Measurements from ENCODE around the gene USP12.
"Not testable (repeated sequence)": the region's sequence is repeated elsewhere in the genome, so short reads cannot be mapped to it uniquely, and the experiment has no call there.

Gene USP12

DNA sequence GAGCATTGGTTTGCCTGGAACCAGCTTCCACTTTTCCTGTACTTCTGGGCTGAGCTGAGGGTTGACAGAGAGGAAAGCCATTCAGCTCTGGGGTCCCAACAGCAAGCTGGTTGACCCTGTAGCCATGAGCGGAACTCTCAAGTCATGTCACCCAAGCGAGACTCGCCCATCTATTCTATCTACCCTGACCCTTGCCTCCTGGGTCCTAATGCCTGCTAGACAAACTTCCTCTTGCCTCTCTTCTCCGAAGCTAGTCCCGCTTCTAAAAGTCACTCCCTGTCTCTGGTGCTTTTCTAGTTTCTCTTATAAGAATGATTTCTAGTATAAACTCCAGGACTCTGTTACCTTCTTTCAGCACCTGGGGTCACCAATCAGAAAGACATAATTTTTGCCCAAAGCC is 41.8 kb upstream of the USP12 start:
- H4K8ac ChIP-seq (ENCODE audit: low read depth, low read length); H3K4me1 ChIP-seq (ENCODE audit: control insufficient read depth in 1 of 2, insufficient read depth in 2 of 2, low read length in 2 of 2); H3K23ac ChIP-seq (ENCODE audit: low read length); DNase-seq; H3K9ac ChIP-seq (ENCODE audit: low read length); H3K4me3 ChIP-seq (ENCODE audit: low read depth, low read length); H2BK5ac ChIP-seq (ENCODE audit: low read depth, low read length, poor library complexity); H3K9me3 ChIP-seq (ENCODE audit: insufficient read depth, low read depth, low read length); H3K14ac ChIP-seq (ENCODE audit: low read length); H4K12ac ChIP-seq (ENCODE audit: low read depth, low read length); H3K4me2 ChIP-seq (ENCODE audit: low read length); H3K79me1 ChIP-seq (ENCODE audit: low read length); H2BK120ac ChIP-seq (ENCODE audit: insufficient read depth, low read length, poor library complexity); H3K79me2 ChIP-seq (ENCODE audit: control insufficient read depth, insufficient read depth, low read length, poor library complexity); H2BK12ac ChIP-seq (ENCODE audit: low read length); H4K91ac ChIP-seq (ENCODE audit: low read depth, low read length); H3K27ac ChIP-seq (ENCODE audit: low read depth, low read length); H2AFZ ChIP-seq (ENCODE audit: insufficient read depth, low read length, poor library complexity); H3K36me3 ChIP-seq (ENCODE audit: control insufficient read depth in 1 of 2, insufficient read depth in 2 of 2, low read length in 2 of 2); H3K4ac ChIP-seq (ENCODE audit: low read depth, low read length); H3K18ac ChIP-seq (ENCODE audit: low read length); H2AK5ac ChIP-seq (ENCODE audit: low read length); H3K27me3 ChIP-seq (ENCODE audit: insufficient read depth, low read length): not testable (repeated sequence)
- WGBS (ENCODE audit: extremely low coverage, insufficient coverage, insufficient read length): no CpG with 5 or more reads among the region's 5 CpGs

DNA sequence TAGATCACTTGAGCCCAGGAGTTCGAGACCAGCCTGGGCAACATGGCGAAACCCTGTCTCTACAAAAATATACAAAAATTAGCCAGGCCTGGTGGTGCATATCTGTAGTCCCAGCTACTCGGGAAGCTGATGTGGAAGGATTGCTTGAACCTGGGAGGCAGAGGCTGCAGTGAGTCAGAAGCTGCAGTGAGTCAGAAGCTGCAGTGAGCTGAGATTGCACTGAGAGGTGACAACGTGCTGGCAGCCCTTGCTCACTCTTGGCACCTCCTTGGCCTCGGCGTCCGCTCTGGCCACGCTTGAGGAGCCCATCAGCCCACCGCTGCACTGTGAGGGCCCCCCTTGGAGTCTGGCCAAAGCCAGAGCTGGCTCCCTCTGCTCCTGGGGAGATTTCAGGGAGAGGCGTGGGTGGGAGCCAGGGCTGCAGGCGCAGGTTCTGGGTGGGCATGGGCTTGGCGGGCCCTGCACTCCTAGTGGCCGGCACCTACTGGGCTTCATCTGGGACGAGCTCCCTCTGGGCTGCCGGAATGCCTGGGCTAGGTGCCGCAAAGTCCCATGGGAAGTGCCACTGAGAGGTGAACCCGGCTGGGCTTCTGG is 40.3 kb upstream of the USP12 start:
- Histone ChIP-seq H3K27ac (ENCODE audit: low read depth, low read length) (no peak overlapping the region), H2BK5ac (ENCODE audit: low read depth, low read length, poor library complexity) (no peak overlapping the region), H3K9me3 (ENCODE audit: insufficient read depth, low read depth, low read length) (peaks cover 6% of the 10 kb centered on the region), H3K36me3 (ENCODE audit: control insufficient read depth in 1 of 2, insufficient read depth in 2 of 2, low read length in 2 of 2) (no peaks in the 10 kb centered on the region), H3K4me1 (ENCODE audit: control insufficient read depth in 1 of 2, insufficient read depth in 2 of 2, low read length in 2 of 2) (no peaks in the 10 kb centered on the region), H3K79me1 (ENCODE audit: low read length) (no peaks in the 10 kb centered on the region), H3K18ac (ENCODE audit: low read length) (no peak overlapping the region), H4K12ac (ENCODE audit: low read depth, low read length) (no peak overlapping the region), H3K23ac (ENCODE audit: low read length) (no peak overlapping the region), H3K4ac (ENCODE audit: low read depth, low read length) (no peak overlapping the region), H3K4me2 (ENCODE audit: low read length) (no peak overlapping the region), H3K4me3 (ENCODE audit: low read depth, low read length) (no peak overlapping the region), H3K9ac (ENCODE audit: low read length) (no peak overlapping the region), H2BK120ac (ENCODE audit: insufficient read depth, low read length, poor library complexity) (no peak overlapping the region), H3K27me3 (ENCODE audit: insufficient read depth, low read length) (no peaks in the 10 kb centered on the region), H2AK5ac (ENCODE audit: low read length) (no peak overlapping the region), H4K8ac (ENCODE audit: low read depth, low read length) (no peak overlapping the region), H3K79me2 (ENCODE audit: control insufficient read depth, insufficient read depth, low read length, poor library complexity) (no peaks in the 10 kb centered on the region), H2AFZ (ENCODE audit: insufficient read depth, low read length, poor library complexity) (no peak overlapping the region), H2BK12ac (ENCODE audit: low read length) (no peak overlapping the region), H4K91ac (ENCODE audit: low read depth, low read length) (no peak overlapping the region), H3K14ac (ENCODE audit: low read length) (no peak overlapping the region)
- DNase-seq: peak in 1 of 2 donors; percentile 5
- no CpG with 5 or more reads among the region's 17 CpGs for WGBS (ENCODE audit: extremely low coverage, insufficient coverage, insufficient read length)

DNA sequence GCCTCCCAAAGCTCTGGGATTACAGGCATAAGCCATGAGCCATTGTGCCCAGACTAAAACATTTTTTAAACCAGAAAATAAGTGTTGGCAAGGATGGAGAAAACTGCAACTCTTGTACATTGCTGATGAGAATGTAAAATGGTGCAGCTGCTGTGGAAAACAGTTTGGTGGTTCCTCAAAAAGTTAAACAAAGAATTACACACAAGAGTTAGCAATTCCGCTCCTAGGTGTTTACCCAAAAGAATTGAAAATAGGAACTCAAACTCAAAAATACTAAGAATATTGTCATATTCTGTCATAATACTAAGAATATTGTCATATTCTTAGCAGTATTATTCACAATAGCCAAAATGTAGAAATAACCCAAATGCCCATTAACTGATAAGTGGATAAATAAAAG is 39.7 kb upstream of the USP12 start:
- no peak overlapping the region for H3K4me3 ChIP-seq (ENCODE audit: low read depth, low read length)
- no peaks in the 10 kb centered on the region for H3K79me1 ChIP-seq (ENCODE audit: low read length)
- no peaks in the 10 kb centered on the region for H3K4me1 ChIP-seq (ENCODE audit: control insufficient read depth in 1 of 2, insufficient read depth in 2 of 2, low read length in 2 of 2)
- H3K79me2 ChIP-seq (ENCODE audit: control insufficient read depth, insufficient read depth, low read length, poor library complexity): no peaks in the 10 kb centered on the region
- H3K14ac ChIP-seq (ENCODE audit: low read length): no peak overlapping the region
- H2BK120ac ChIP-seq (ENCODE audit: insufficient read depth, low read length, poor library complexity): no peak overlapping the region
- no peak overlapping the region for H4K12ac ChIP-seq (ENCODE audit: low read depth, low read length)
- no peak overlapping the region for H4K8ac ChIP-seq (ENCODE audit: low read depth, low read length)
- H3K9ac ChIP-seq (ENCODE audit: low read length): no peak overlapping the region
- H3K23ac ChIP-seq (ENCODE audit: low read length): no peak overlapping the region
- no CpG with 5 or more reads among the region's 1 CpG for WGBS (ENCODE audit: extremely low coverage, insufficient coverage, insufficient read length)
- no peak overlapping the region for H2BK5ac ChIP-seq (ENCODE audit: low read depth, low read length, poor library complexity)
- peaks cover 6% of the 10 kb centered on the region for H3K9me3 ChIP-seq (ENCODE audit: insufficient read depth, low read depth, low read length)
- H3K4ac ChIP-seq (ENCODE audit: low read depth, low read length): no peak overlapping the region
- no peak overlapping the region for H2AK5ac ChIP-seq (ENCODE audit: low read length)
- H3K4me2 ChIP-seq (ENCODE audit: low read length): no peak overlapping the region
- DNase-seq: no peak
- no peak overlapping the region for H4K91ac ChIP-seq (ENCODE audit: low read depth, low read length)
- H3K18ac ChIP-seq (ENCODE audit: low read length): no peak overlapping the region
- no peaks in the 10 kb centered on the region for H3K27me3 ChIP-seq (ENCODE audit: insufficient read depth, low read length)
- no peak overlapping the region for H2AFZ ChIP-seq (ENCODE audit: insufficient read depth, low read length, poor library complexity)
- no peak overlapping the region for H3K27ac ChIP-seq (ENCODE audit: low read depth, low read length)
- H2BK12ac ChIP-seq (ENCODE audit: low read length): no peak overlapping the region
- H3K36me3 ChIP-seq (ENCODE audit: control insufficient read depth in 1 of 2, insufficient read depth in 2 of 2, low read length in 2 of 2): no peaks in the 10 kb centered on the region

DNA sequence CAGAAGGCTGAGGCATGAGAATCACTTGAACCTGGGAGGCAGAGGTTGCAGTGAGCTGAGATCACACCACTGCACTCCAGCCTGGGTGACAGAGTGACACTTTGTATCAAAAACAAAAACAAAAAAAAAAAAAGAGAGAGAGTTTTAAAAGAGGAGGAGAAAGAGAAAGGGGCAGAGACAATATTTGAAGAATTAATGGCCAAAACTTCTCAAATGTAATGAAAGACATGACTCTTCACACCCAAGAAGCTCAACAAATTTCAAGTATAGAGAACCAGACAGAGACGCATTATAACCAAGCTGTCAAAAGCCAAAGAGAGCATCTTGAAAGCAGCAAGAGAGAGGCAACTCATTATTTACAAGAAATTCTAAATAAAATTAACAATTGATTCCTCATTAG is 36.9 kb upstream of the USP12 start:
- H3K4me1 ChIP-seq (ENCODE audit: control insufficient read depth in 1 of 2, insufficient read depth in 2 of 2, low read length in 2 of 2): no peaks in the 10 kb centered on the region
- no CpG with 5 or more reads among the region's 1 CpG for WGBS (ENCODE audit: extremely low coverage, insufficient coverage, insufficient read length)
- no peak for DNase-seq

More for the DNA sequence above, 36.9 kb upstream of the USP12 start:
- Histone ChIP-seq H2AFZ (ENCODE audit: insufficient read depth, low read length, poor library complexity) (no peak overlapping the region), H3K23ac (ENCODE audit: low read length) (no peak overlapping the region), H2BK120ac (ENCODE audit: insufficient read depth, low read length, poor library complexity) (no peak overlapping the region), H3K36me3 (ENCODE audit: control insufficient read depth in 1 of 2, insufficient read depth in 2 of 2, low read length in 2 of 2) (no peaks in the 10 kb centered on the region), H3K27ac (ENCODE audit: low read depth, low read length) (no peak overlapping the region), H3K4me3 (ENCODE audit: low read depth, low read length) (no peak overlapping the region), H3K79me1 (ENCODE audit: low read length) (no peaks in the 10 kb centered on the region), H3K79me2 (ENCODE audit: control insufficient read depth, insufficient read depth, low read length, poor library complexity) (no peaks in the 10 kb centered on the region), H4K91ac (ENCODE audit: low read depth, low read length) (no peak overlapping the region), H3K4me2 (ENCODE audit: low read length) (no peak overlapping the region), H3K27me3 (ENCODE audit: insufficient read depth, low read length) (no peaks in the 10 kb centered on the region), H3K9me3 (ENCODE audit: insufficient read depth, low read depth, low read length) (peaks cover 6% of the 10 kb centered on the region), H4K12ac (ENCODE audit: low read depth, low read length) (no peak overlapping the region), H2AK5ac (ENCODE audit: low read length) (no peak overlapping the region), H3K4ac (ENCODE audit: low read depth, low read length) (no peak overlapping the region), H2BK5ac (ENCODE audit: low read depth, low read length, poor library complexity) (no peak overlapping the region), H2BK12ac (ENCODE audit: low read length) (no peak overlapping the region), H3K9ac (ENCODE audit: low read length) (no peak overlapping the region), H3K18ac (ENCODE audit: low read length) (no peak overlapping the region), H4K8ac (ENCODE audit: low read depth, low read length) (no peak overlapping the region), H3K14ac (ENCODE audit: low read length) (no peak overlapping the region)
